Naive thymus-derived CD4-positive, alpha-beta T cell (primary cell): ENCODE measurements around the gene HP. TPM values are rescaled to one million over a fixed set of nuclear protein-coding genes. Genes with fewer than 3 reads are reported as not detected.
A peak's percentile ranks its signal among the peaks of the same experiment; 100 is the strongest.
"Not testable (repeated sequence)": the region's sequence is repeated elsewhere in the genome, so short reads cannot be mapped to it uniquely, and the experiment has no call there.

Experiments used
- ATAC-seq: fragments of 150-1000 bp; cut with Tn5 transposase; 2 replicates; pipeline ENCODE4 v1.10.0; 2021; ENCODE audit warnings: mild to moderate bottlenecking, moderate library complexity
- CTCF ChIA-PET: fragments of 350-600 bp; sonication (Branson Sonifier 250); formaldehyde crosslinking; loops from one replicate; lab custom pipeline; 2021; ENCODE audit warnings: antibody characterized with exemption; lab: Charles Lee
- POLR2A ChIA-PET: fragments of 350-600 bp; sonication (Branson Sonifier 250); formaldehyde crosslinking; loops from one replicate; lab custom pipeline; 2021; ENCODE audit warnings: antibody characterized with exemption, inconsistent platforms; lab: Charles Lee
- DNase-seq, 9 donors: peaks; one replicate each; pipeline versions ENCODE4 v3.0.0 to v3.0.0-alpha.2; 2020 to 2022; ENCODE audit warnings: mixed read lengths in 1 of 9
- H3K27ac ChIP-seq: one replicate; pipeline ENCODE4 v1.7.0; 2013; ENCODE audit warnings: mild to moderate bottlenecking, low read depth, low read length, moderate library complexity
- H3K27me3 ChIP-seq, 2 donors: one replicate each; pipeline ENCODE4 v1.7.0; 2013; ENCODE audit warnings: low read length in 2 of 2, mild to moderate bottlenecking in 2 of 2, moderate library complexity in 2 of 2; ENCODE audit not compliant: control insufficient read depth in 2 of 2, insufficient read depth in 2 of 2
- H3K36me3 ChIP-seq, 3 experiments: 1 replicate in 2 of 3; 2 replicates in 1 of 3; pipeline ENCODE4 v1.7.0; 2013; ENCODE audit warnings: low read length in 3 of 3, mild to moderate bottlenecking in 3 of 3, moderate library complexity in 1 of 3; ENCODE audit not compliant: insufficient read depth in 3 of 3, control insufficient read depth in 2 of 3
- H3K4me1 ChIP-seq, 2 donors: one replicate each; pipeline ENCODE4 v1.7.0; 2013; ENCODE audit warnings: low read length in 2 of 2, mild to moderate bottlenecking in 2 of 2, moderate library complexity in 1 of 2; ENCODE audit not compliant: control insufficient read depth in 2 of 2, insufficient read depth in 2 of 2
- H3K4me3 ChIP-seq: 2 replicates; pipeline ENCODE4 v1.7.0; 2013; ENCODE audit warnings: mild to moderate bottlenecking, low read length
- H3K9me3 ChIP-seq, 3 experiments: 1 replicate in 2 of 3; 2 replicates in 1 of 3; pipeline ENCODE4 v1.7.0; 2013; ENCODE audit warnings: low read length in 3 of 3; ENCODE audit not compliant: control insufficient read depth in 2 of 3
- H3K27ac Mint-ChIP-seq, 9 donors: one replicate each; pipeline ENCODE4 v1.8.0; 2020 to 2022; ENCODE audit warnings: mixed read lengths in 9 of 9, mild to moderate bottlenecking in 8 of 9, moderate library complexity in 5 of 9, inconsistent platforms in 2 of 9
- H3K27me3 Mint-ChIP-seq, 5 donors: one replicate each; pipeline ENCODE4 v1.8.0; 2021 to 2022; ENCODE audit warnings: mixed read lengths in 5 of 5, mild to moderate bottlenecking in 1 of 5
- H3K36me3 Mint-ChIP-seq, 5 donors: one replicate each; pipeline ENCODE4 v1.8.0; 2020 to 2022; ENCODE audit warnings: mixed read lengths in 5 of 5, mild to moderate bottlenecking in 3 of 5, inconsistent platforms in 1 of 5
- H3K4me1 Mint-ChIP-seq, 7 donors: one replicate each; pipeline ENCODE4 v1.8.0; 2020 to 2022; ENCODE audit warnings: mixed read lengths in 7 of 7, mild to moderate bottlenecking in 3 of 7, inconsistent platforms in 1 of 7
- H3K4me3 Mint-ChIP-seq, 10 donors: one replicate each; pipeline ENCODE4 v1.8.0; 2020 to 2022; ENCODE audit warnings: mild to moderate bottlenecking in 10 of 10, mixed read lengths in 10 of 10, moderate library complexity in 6 of 10, inconsistent platforms in 2 of 10
- H3K9me3 Mint-ChIP-seq, 11 donors: one replicate each; pipeline ENCODE4 v1.8.0; 2020 to 2022; ENCODE audit warnings: mixed read lengths in 11 of 11, mild to moderate bottlenecking in 4 of 11, inconsistent platforms in 1 of 11, moderate library complexity in 1 of 11
- intact Hi-C, 2 donors: fragments of 100-400 bp; cut with micrococcal nuclease; formaldehyde crosslinking; loops; one replicate each; pipeline ENCODE4 v1.15.1; 2023
- polyA plus RNA-seq, 2 donors: library from polyadenylated mRNA; unstranded; fragments of 300-500 nt; fragmentation: Illumina TruSeq; gene quantifications; one replicate each; pipeline ENCODE4 v1.2.3, GENCODE V29; 2021
- total RNA-seq, 6 experiments: library from RNA in 5 of 6; stranded (reverse) in 5 of 6; gene quantifications; 1 replicate in 5 of 6; 2 replicates in 1 of 6; pipeline ENCODE4 v1.2.3 and lab custom pipeline; 2021 to 2026

HP gene, protein sequence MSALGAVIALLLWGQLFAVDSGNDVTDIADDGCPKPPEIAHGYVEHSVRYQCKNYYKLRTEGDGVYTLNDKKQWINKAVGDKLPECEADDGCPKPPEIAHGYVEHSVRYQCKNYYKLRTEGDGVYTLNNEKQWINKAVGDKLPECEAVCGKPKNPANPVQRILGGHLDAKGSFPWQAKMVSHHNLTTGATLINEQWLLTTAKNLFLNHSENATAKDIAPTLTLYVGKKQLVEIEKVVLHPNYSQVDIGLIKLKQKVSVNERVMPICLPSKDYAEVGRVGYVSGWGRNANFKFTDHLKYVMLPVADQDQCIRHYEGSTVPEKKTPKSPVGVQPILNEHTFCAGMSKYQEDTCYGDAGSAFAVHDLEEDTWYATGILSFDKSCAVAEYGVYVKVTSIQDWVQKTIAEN
- total RNA-seq = 1 to 10 TPM in 1 of 5 experiments, not detected in 4; 5.2 TPM
- polyA plus RNA-seq = under 1 TPM in 1 of 2 donors, not detected in 1; 0.26 TPM
- total RNA-seq (lab: John Stamatoyannopoulos, UW) = not detected

DNA sequence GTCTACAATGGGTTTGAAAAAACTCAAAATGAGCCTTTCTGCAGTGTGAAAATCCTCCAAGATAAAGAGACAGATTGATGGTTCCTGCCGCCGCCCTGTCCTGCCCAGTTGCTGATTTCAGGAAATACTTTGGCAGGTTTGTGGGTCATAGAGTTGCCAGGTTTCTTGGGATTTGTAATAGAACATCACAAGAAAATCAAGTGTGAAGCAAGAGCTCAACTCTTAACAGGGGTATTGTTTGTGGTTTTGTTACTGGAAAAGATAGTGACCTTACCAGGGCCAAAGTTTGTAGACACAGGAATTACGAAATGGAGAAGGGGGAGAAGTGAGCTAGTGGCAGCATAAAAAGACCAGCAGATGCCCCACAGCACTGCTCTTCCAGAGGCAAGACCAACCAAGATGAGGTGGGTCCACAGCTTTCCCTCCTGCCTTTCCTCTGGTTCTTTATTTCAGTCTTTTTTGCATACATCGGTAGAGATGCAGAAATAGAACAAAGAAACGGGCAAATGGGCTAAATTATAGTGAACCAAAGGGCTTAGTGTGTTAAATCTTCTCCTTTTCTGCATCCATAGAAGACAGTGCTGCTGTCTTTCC lies at the start of gene HP:
Gene HP, plus strand, starts transcription at position 252 of the 594 bp plus-strand sequence. Its CDS starts 148 bp downstream, at position 400.
- H3K27me3 Mint-ChIP-seq, POLR2A ChIA-PET, ATAC-seq, CTCF ChIA-PET, H3K4me3 ChIP-seq, H3K4me3 Mint-ChIP-seq, H3K36me3 ChIP-seq, H3K27ac ChIP-seq, H3K4me1 Mint-ChIP-seq, DNase-seq, H3K27ac Mint-ChIP-seq, H3K4me1 ChIP-seq, intact Hi-C loops, H3K27me3 ChIP-seq, H3K9me3 ChIP-seq: not testable (repeated sequence)
- Mint-ChIP-seq H3K9me3 (peaks cover 0 to 28% (median 5%) of the 10 kb centered on the region in 11 donors), H3K36me3 (peaks cover 3 to 32% (median 20%) of the 10 kb centered on the region in 5 donors)

DNA sequence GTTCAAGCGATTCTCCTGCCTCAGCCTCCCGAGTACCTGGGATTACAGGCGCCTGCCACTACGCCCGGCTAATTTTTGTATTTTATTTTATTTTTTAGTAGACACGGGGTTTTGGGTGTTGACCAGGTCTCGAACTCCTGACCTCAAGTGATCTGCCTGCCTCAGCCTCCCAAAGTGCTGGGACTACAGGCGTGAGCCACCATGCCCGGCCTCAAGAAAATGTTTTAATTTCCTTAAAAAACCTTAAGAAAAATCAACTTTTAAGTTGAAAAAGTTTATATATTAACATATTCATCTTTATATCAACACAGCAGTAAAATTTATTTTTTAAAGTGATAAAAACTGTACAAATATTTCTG lies 46.3 kb upstream of the HP start:
- H3K36me3 ChIP-seq = peaks cover 0 to 14% (median 0%) of the 10 kb centered on the region in 3 experiments
- DNase-seq, H3K4me3 ChIP-seq, H3K9me3 Mint-ChIP-seq, ATAC-seq, CTCF ChIA-PET, H3K9me3 ChIP-seq, H3K27me3 ChIP-seq, H3K4me1 ChIP-seq, POLR2A ChIA-PET, H3K36me3 Mint-ChIP-seq, H3K27me3 Mint-ChIP-seq: not testable (repeated sequence)
- peak overlapping the region; percentile 92 to 100 (median 98) for H3K4me3 Mint-ChIP-seq
- H3K27ac Mint-ChIP-seq = peak overlapping the region in 8 of 9 donors; percentile 29 to 96 (median 88)
- peaks cover 8 to 17% (median 16%) of the 10 kb centered on the region in 7 donors for H3K4me1 Mint-ChIP-seq
- intact Hi-C loops = loop anchor here (1.0 to 5.0 kb wide), 14 partner anchors 85 to 1485 kb away; partner anchors contain the start of genes ATXN1L (in 2 of the 2), DHX38 (in 2 of the 2), PHLPP2 (in 2 of the 2) and TXNL4B (in 2 of the 2)
- H3K27ac ChIP-seq = peak overlapping the region; percentile 53

DNA sequence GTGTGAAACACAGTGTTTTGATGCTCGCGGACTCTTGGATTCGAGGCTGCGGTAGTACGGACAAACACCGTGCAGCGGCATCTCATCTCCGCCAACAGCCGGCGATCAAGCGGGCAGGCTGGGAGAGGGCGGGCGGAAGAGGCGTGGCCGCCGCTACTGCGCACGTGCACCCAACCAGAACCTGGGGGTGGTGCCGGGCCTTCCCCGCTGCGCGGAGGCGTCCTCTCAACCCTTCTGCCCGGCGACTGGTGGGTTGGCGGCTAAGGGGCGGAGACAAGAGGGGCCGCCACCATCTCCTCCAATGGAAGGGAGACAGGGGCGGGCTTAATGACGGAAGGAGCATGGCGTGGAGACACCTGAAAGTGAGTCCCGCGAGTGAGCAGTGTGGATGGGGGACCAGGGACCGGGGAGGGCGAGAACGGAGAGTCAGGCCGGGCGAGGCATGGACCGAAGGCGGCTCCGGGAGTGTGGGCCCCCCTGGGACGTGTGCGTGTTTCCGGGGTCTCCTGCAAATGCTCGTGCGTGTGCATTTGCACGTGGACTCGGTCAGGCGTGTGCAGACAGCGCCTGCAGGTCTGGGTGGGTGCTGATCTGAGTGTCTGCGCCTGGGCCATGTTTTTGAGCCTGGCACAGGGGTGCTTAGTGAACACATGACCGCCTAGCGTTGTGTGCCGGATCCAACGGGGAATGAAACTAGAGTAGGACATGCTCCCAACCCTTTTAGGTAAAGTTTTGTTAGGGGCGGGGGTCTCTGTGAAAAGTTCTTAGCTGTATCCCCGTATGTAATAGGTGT lies 45.7 kb upstream of the HP start, which contains the start of gene DHODH:
Gene DHODH, plus strand, starts transcription at position 321 of the 793 bp plus-strand sequence. Its CDS starts 21 bp downstream, at position 342.
- Histone ChIP-seq H3K4me3 (peak within 1 kb of the TSS; percentile 100), H3K27me3 (no peaks in the 10 kb centered on the region), H3K27ac (peak within 1 kb of the TSS; percentile 62), H3K36me3 (peaks cover 0 to 19% (median 0%) of the 10 kb centered on the region in 3 experiments), H3K9me3 (no peaks in the 10 kb centered on the region), H3K4me1 (no peaks in the 10 kb centered on the region)
- Mint-ChIP-seq H3K27ac (peak within 1 kb of the TSS; percentile 75 to 96 (median 89)), H3K4me3 (peak within 1 kb of the TSS; percentile 92 to 100 (median 98)), H3K27me3 (peaks cover 0 to 3% (median 0%) of the 10 kb centered on the region in 5 donors), H3K4me1 (peaks cover 9 to 22% (median 16%) of the 10 kb centered on the region in 7 donors), H3K36me3 (peaks cover 0 to 7% (median 0%) of the 10 kb centered on the region in 5 donors), H3K9me3 (peaks cover 0 to under 1% (median 0%) of the 10 kb centered on the region in 11 donors)
- intact Hi-C loops = loop anchor here (1.0 to 5.0 kb wide), 14 partner anchors 85 to 1486 kb away; partner anchors contain the start of genes ATXN1L (in 2 of the 2), DHX38 (in 2 of the 2), PHLPP2 (in 2 of the 2) and TXNL4B (in 2 of the 2)
- POLR2A ChIA-PET = no interaction called here
- peak; percentile 92 to 99 (median 97) for DNase-seq
- CTCF ChIA-PET = no interaction called here
- peak; percentile 100 for ATAC-seq

DNA sequence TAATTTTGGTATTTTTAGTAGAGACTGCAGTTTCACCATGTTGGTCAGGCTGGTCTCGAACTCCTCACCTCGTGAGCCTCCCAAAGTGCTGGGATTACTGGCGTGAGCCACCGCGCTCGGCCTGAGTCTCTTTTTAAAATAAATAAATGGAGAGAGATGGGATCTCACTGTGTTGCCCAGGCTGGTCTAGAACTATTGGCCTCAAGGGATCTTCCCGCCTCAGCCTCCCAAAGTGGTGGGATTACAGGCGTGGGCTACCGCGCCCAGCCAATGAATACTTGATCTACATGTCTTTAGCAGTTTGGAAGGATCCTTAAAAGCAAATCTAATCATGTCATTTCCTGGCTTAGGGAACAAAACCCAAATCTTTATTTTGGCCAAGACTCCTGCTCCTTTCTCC lies 44.5 kb upstream of the HP start:
- peaks cover 0 to 9% (median 0%) of the 10 kb centered on the region in 5 donors for H3K36me3 Mint-ChIP-seq
- H3K27me3 Mint-ChIP-seq = no peaks in the 10 kb centered on the region
- POLR2A ChIA-PET = no interaction called here
- intact Hi-C loops = loop anchor here (2.0 to 5.0 kb wide), 7 partner anchors 115 to 1487 kb away; partner anchors contain the start of genes COG4 (in 1 of the 2), IST1 (in 1 of the 2), PHLPP2 (in 1 of the 2) and SF3B3 (in 1 of the 2)
- peaks cover 9 to 26% (median 17%) of the 10 kb centered on the region in 7 donors for H3K4me1 Mint-ChIP-seq
- Histone ChIP-seq H3K27me3 (no peaks in the 10 kb centered on the region), H3K36me3 (peaks cover 0 to 31% (median 0%) of the 10 kb centered on the region in 3 experiments), H3K4me3 (no peak overlapping the region), H3K9me3 (no peaks in the 10 kb centered on the region), H3K27ac (no peak overlapping the region), H3K4me1 (no peaks in the 10 kb centered on the region)
- peak overlapping the region; percentile 56 to 85 (median 72) for H3K4me3 Mint-ChIP-seq
- H3K9me3 Mint-ChIP-seq = peaks cover 0 to 1% (median 0%) of the 10 kb centered on the region in 11 donors
- CTCF ChIA-PET = no interaction called here
- DNase-seq (no peak), ATAC-seq (no peak)
- H3K27ac Mint-ChIP-seq = peak overlapping the region in 1 of 9 donors; percentile 28

DNA sequence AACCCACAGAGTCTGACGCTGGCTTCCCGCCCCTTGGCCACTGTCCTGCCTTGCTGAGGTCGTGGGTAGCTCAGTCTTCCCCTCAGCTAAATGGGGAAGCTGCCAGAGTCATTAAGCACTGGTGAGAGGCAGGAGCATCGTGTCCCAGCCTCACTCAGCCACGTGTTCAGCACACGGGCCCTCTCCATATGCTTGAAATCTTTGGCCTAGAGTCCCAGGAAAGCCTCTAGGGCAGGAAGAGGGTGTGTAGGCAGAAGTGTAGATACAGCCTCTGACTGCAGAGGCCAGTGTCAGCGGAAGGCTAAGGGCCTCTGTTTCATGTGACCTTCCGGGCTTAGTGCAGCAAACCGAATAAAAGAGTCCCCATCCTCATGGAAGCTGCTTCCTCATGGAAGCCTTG lies 41.7 kb upstream of the HP start:
- ATAC-seq (no peak), DNase-seq (no peak)
- no peak overlapping the region for H3K27ac Mint-ChIP-seq
- H3K4me3 Mint-ChIP-seq = no peak overlapping the region
- intact Hi-C loops = no loop called here
- POLR2A ChIA-PET = no interaction called here
- Histone ChIP-seq H3K36me3 (peaks cover 0 to 55% (median 3%) of the 10 kb centered on the region in 3 experiments), H3K27ac (no peak overlapping the region), H3K9me3 (no peaks in the 10 kb centered on the region), H3K4me1 (no peaks in the 10 kb centered on the region), H3K27me3 (no peaks in the 10 kb centered on the region), H3K4me3 (no peak overlapping the region)
- CTCF ChIA-PET = no interaction called here
- H3K27me3 Mint-ChIP-seq = no peaks in the 10 kb centered on the region
- peaks cover 0 to 1% (median 0%) of the 10 kb centered on the region in 11 donors for H3K9me3 Mint-ChIP-seq
- H3K36me3 Mint-ChIP-seq = peaks cover 0 to 27% (median 2%) of the 10 kb centered on the region in 5 donors
- peaks cover 9 to 24% (median 17%) of the 10 kb centered on the region in 7 donors for H3K4me1 Mint-ChIP-seq

DNA sequence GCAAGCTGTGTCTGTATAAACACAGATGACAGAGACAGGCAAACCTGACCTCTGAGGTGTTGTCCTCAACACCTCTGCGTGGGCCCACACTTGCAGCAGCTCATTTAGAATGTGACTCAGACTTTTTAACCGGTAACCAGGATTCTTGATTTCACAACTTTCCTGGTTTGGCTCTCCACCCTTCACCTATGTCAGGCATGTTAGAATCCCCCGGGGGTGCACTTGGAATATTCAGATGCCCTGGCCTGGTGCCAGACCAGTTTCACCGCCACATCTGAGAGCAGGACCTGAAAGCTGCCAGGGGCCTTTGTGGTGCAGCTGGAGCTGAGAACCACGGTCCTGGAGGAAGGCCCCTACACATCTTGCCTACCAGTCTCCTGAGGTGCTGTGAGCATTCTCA lies 40.9 kb upstream of the HP start:
- Mint-ChIP-seq H3K4me1 (peaks cover 9 to 24% (median 16%) of the 10 kb centered on the region in 7 donors), H3K27me3 (no peaks in the 10 kb centered on the region), H3K4me3 (no peak overlapping the region), H3K36me3 (peaks cover 0 to 32% (median 2%) of the 10 kb centered on the region in 5 donors), H3K27ac (peak overlapping the region in 1 of 9 donors; percentile 32), H3K9me3 (peaks cover 0 to 1% (median 0%) of the 10 kb centered on the region in 11 donors)
- Histone ChIP-seq H3K4me1 (no peaks in the 10 kb centered on the region), H3K4me3 (no peak overlapping the region), H3K9me3 (no peaks in the 10 kb centered on the region), H3K27me3 (no peaks in the 10 kb centered on the region), H3K27ac (no peak overlapping the region), H3K36me3 (peaks cover 0 to 62% (median 3%) of the 10 kb centered on the region in 3 experiments)
- CTCF ChIA-PET = no interaction called here
- POLR2A ChIA-PET = no interaction called here
- DNase-seq (no peak), ATAC-seq (no peak)
- intact Hi-C loops = no loop called here
